HG02884 (cell line): ENCODE measurements around the gene CD99L2.

Experiments used
- ATAC-seq: cut with Tn5 transposase; IDR thresholded peaks from one replicate; pipeline ENCODE4 v1.9.1; 2021; ENCODE audit warnings: mild to moderate bottlenecking, moderate library complexity; ENCODE audit not compliant: unreplicated experiment

Gene CD99L2, protein sequence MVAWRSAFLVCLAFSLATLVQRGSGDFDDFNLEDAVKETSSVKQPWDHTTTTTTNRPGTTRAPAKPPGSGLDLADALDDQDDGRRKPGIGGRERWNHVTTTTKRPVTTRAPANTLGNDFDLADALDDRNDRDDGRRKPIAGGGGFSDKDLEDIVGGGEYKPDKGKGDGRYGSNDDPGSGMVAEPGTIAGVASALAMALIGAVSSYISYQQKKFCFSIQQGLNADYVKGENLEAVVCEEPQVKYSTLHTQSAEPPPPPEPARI

DNA sequence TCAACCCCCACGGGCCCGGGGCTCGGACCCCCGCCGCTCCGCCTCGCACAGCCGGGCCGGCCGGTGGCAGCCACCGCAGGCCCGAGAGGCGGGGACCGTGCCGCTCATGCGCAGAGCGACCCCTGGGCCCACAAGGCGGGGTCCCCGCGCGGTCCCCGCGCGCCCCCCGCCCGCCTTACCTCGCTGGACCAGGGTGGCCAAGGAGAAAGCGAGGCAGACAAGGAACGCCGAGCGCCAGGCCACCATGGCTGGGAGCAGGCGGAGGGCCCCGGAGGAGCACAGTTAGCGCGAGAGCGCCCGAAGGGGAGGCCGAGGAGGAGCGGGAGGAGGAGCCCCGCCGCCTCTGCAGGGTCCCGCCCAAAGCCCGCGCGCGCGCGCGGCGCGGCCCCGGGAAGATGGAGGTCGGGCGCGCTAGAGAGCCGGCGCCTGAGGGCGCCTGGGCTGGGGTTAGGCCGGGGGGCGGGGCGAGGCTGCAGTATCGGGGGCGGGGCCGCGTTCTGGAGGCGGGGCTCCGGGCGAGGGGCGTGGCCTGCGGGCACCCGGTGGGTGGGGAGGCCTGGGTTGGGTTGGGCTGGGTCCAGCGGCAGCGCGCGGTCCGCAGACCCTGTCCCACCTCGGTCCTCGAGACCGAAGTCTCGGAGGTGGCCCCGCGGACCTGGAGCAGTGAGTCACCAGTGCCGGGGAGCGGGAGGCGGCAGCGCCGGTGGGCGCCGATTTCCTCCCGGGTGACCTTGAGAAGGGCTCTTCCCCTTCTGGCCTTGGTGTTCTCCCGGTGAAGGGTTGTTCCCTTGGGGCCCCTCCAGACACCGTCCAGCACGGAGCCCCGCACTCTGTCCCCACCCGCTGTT is at the start of gene CD99L2:
TSS of gene CD99L2 (minus strand) at position 326 of the 848 bp plus-strand sequence. CDS start at position 246, 80 bp downstream.
- ATAC-seq = peak; percentile 90

DNA sequence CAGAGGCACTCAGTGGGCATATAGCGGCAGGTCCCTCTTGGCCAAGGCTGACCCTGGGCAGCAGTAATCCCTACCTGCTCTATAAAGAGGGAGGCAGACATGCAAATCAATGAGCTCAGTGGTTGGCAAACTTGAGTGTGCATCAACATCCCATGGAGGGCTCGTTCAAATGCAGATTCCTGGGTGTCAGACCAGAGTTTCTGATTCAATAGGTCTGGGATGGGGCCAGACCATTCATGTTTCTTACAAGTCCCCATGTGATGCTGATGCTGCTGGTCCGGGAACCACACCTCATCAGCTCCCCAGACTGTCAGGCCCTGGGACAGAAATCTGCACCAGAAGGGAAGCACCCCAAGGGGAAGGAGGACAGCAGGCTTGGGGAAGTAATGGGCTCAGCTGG is 45.8 kb upstream of the CD99L2 start:
- ATAC-seq = no peak

DNA sequence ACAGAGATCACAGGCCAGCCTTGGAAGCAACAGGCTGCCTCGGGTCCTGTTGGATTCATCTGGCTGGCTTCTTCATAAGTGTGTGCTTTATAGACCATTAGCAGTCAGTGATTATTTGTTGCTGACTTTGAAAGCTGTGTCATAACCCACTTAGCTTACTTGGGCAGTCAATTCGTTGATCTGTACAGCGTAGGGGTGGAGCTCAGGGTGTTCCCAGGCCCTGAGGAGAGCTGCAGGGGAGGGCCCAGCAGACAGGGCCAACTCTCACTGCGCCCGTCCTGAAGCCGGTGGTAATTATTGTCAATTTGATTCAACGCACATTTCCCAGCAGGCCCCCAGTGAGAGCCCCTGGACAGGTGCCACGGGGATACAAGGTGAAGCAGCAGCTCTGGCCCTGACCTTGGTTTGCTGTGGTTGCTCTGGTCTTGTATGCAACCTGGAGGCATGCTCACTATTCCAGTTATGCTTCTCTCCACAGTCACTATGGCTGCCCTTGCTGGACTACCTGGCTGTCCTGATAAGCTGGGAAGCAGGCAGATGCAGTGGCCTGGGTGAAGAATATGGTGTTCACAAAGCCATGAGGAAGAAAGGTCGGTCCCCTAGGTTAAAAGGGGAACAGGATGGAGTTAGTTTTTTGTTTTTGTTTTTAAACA is 44.6 kb upstream of the CD99L2 start:
- no peak for ATAC-seq

DNA sequence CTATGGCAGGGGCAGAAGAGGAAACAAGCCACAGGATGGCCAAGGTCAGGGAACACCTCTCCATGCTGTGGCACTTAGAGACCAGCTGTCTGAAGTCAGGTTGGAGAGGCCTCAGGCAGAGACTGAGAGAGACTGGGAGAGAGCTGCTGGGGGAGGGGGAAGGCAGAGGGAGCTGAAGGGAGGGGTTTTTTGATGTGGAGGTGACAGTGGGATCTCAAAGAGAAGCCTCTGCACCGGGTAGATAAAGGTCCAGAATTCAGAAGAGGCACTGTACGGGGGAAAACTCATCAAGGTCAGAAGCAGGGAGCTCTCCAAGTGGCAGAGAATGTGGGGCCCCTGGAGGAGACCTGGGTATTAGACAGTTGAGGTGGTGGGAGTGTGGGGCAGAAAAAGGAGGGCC is 43.1 kb upstream of the CD99L2 start:
- no peak for ATAC-seq

DNA sequence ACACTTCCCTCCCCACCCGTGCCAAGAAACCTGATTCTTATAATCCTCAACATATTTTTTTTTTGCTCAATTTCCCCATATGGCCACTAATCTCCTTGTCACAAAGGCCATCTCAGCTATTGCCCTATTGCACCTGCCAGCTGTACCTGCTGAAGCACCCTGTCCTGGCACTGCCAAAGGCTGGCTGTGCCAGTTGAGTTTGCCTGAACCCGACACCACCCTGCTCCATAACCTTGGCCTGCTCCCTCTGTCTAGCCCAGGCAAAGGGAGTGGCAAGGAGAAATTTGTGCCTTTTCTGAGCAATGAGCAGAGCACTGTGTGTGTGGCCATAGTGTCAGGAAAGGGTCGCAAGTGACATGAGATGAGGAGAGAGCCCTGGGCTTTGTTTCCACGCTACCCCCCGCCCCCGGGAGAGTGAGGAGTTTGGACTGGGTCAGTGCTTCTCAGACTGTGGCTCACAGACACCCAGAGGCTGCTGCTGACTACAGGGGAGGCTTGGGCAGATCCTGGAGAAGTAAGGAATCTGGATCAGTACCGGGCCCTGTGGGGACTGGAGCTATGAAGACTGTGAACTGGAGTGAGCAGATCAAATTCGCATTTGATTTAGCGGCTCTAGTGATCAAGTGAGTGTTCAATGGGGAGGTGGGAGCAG is 42.5 kb upstream of the CD99L2 start:
- ATAC-seq = no peak

DNA sequence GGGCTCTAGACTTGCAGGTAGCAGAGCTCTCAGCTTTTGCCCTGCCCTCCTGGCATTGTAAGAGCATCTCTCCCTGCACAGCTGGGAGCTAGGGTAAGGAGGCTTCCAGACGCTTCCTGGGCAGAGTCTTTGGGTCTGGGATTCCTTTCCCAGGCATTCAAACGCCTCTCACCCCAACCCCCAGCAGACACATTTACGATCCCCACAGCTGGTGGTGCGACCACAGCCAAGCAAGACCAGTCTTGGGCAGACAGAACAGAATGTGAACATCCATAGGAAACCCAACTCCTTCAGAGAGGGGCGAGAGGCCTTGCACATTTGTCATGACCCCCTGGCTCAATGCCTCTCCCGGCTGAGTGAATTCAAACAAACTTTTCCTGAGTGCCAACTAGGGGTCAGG is 38.1 kb upstream of the CD99L2 start:
- ATAC-seq = no peak

DNA sequence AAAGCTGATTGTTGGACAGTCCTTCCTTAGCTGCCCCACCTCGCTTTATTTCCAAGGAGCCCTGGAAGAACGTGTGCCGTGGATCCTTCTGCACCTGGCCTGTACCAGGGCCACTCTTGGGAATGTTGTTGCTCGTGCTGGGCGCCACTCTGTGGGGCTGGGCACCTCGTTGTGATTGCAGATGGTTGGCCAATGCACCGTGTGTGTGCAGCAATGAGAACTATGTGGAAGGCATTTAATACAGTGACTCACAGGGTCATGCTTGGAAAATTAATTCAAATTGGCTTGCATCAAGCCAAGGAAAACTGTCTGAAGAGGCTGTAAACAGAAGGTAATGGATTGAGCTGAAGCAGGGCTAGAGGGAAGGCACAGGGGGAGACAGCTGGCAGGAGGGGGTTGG is 37.0 kb upstream of the CD99L2 start:
- ATAC-seq = no peak

DNA sequence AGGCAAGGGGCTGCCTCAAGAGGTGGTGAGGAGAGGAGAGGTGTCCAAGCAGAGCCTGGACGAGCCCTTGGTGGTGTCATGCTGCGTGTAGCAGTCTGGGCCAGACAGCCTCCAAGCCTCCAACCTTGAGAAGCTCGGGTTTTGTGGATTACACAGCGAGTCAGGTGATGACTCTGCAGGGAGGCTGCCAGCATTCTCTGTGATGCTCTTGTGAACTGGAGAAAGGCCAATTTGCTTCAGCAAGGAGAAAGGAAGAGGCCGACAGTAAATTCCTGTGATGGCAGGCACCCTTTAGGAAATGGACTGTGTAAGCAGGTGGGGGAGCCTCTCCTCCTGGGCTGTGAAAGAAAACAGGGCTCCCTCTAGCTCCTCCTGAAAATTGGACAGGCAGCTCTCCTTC is 36.0 kb upstream of the CD99L2 start:
- ATAC-seq = no peak

DNA sequence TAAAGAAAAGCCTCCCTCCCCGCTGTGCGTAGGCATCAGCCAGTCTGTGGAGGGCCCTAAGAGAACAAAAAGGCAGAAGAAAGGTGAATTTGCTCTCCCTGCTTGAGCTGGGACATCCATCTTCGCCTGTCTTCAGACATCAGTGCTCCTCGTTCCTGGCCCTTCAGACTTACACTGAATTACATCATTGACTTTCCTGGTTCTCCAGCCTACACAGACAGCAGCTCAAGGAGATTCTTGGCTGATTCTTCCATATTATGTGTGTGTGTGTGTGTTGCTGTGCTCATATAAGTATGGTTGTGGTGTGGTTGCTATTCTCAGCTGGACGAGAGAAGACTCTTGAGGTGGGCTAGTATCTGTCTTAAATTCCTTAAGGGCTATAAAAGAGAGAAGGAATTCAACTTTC is 35.5 kb upstream of the CD99L2 start:
- no peak for ATAC-seq

DNA sequence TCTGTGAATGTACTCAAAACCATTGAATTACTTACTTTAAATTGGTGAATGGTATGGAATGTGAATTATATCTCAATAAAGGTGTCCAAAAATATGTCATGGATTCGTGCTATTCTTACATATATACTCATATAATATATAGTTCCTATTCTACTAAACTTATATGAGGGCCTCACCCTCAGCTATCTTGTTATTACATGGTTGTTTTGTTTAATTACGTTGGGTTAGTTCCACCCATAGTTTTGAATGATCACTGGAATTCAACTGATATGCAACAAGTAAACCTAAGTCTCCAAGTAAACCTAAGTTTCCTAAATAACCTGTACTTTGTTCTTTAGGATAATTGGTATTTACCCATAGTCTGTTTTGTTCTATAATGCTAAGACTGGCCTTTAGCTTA is 30.6 kb upstream of the CD99L2 start:
- ATAC-seq = no peak

DNA sequence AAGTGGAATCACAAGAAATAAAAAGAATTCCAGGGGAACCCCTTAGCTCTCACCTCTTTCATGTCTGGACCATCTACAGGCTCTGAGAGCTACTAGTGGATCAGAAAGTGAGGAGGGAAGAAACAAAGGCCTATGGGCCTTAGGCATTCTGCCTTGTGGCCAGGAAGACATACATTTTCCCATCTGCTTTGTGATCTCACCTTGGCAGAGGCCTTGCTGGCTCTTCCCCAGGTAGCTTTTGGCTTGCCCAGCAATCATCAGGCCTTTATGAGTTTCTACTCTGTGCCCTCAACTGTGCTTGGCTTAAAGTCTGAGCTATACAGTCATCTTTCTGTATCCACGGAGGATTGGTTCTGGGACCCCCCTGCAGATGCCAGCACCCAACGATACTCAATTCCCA is 28.3 kb upstream of the CD99L2 start:
- ATAC-seq = no peak

DNA sequence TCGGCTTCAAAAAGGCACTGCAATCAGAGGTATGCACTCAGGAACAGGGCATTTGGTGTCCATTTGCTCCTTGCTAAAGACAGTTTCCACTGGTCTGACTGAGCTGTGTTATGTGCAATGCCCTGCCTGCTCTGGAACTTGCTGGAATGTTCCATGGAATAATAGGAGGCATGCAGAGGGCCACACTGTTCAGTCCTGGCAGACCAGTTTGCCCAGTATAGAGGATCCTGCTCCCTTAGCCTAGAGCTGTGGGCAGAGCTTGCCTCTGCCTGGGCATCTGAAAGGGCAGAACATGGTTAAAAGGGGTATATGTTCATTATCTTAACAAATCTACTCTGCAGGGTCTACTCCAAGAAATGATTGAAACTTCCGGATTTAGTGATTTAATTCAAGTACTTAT is 27.8 kb upstream of the CD99L2 start:
- ATAC-seq = no peak

DNA sequence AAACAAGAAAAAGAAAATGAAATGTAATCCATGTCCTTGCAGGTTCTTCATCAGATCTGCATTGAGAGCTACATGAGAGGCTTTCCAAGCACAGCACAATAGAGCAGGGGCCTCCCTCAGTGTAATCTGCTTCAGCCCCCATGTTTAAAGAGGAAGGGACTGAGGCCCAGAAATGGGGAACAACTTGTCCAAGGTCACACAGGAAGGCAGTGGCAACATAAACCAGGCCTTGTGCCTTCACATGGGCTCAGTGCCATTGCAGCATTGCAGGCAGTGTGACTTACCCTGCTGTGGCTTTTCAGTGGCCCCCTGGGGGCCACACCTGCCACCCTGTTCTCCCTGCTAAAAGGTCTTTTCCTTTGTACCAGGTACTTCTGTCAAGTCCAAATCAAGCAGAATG is 20.9 kb upstream of the CD99L2 start:
- no peak for ATAC-seq

DNA sequence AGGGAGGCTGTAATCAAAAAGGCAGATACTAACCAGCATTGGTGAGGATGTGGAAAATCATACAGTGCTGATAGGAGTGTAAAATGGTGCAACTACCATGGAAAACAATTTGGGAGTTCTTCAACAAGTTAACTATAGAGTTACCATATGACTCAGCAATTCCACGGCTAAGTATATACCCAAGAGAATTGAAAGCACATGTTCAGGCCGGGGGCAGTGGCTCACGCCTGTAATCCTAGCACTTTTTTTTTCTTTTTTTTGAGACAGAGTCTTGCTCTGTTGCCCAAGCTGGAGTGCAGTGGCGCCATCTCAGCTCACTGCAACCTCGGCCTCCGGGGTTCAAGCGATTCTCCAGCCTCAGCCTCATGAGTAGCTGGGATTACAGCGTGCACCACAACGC is 15.0 kb upstream of the CD99L2 start:
- ATAC-seq = no peak

DNA sequence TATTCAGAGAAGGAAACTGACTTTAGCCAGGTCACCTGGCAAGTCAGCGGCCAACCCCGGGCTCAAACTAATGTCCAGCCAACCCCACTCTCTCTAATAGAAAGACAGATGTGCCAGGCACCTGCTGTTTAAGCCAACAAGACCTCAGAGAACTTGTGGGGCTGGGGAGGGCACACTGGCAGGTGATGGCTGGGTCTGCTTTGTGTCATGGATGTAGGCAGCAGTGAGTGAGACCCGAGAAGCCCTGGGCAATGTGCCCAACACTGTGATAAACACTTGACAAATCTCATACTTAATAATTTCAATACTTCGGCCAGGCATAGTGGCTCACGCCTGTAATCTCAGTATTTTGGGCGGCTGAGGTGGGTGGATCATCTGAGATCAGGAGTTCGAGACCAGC is 9.0 kb upstream of the CD99L2 start:
- ATAC-seq = no peak

DNA sequence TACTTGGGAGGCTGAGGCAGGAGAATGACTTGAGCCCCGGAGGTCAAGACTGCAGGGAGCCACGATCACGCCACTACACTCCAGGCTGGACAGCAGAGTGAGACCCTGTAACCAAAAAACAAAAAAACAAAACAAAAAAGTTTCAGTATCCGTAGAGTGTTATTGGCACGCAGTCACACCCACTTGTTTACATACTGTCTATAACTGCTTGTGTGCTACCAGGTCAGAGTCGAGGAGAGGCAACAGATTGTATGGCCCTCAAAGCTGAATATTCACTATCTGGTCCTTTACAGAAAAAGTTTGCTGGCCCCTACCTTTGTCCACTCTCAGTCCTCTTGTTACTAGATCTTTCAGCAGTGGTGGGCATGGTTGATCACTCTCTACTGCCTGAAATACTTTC is 8.2 kb upstream of the CD99L2 start:
- no peak for ATAC-seq

DNA sequence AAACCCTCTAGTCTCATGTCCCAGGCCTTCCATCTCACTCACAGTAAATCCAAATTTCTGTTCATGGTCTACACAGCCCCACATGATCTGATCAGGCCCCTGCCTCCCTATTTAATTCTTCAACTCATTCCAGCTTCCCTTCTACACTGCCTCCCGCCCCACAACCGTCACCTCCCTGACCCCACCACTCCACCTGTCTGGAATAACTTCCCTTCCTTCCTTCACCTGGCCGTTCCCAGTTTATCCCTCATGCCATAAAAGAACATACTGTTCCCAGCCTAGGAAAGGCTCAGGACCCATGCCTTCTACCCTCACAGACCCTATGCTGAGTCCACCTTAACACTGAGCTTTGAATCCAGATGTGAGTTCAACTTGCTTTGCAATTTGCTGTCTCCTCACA is 6.8 kb upstream of the CD99L2 start:
- no peak for ATAC-seq

DNA sequence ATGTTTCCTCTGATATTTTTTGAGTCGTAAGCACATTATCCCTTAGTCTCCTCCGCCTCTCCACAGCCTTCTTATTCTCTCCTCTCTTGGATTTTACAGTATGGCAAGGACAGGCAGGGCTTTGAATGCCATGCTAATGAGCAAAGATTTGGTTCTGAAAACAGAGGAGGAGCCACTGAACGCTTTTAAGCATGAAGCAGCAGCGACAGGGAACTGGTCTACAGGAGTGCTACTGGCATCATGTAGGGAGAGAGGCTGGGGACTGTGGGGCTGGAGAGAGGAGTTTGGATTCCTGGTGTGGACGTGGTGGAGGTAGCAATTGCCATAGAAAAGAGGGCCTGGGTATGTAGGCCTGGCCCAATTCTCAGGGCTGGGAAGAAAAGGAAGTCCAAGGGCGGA is 4.6 kb upstream of the CD99L2 start:
- no peak for ATAC-seq

DNA sequence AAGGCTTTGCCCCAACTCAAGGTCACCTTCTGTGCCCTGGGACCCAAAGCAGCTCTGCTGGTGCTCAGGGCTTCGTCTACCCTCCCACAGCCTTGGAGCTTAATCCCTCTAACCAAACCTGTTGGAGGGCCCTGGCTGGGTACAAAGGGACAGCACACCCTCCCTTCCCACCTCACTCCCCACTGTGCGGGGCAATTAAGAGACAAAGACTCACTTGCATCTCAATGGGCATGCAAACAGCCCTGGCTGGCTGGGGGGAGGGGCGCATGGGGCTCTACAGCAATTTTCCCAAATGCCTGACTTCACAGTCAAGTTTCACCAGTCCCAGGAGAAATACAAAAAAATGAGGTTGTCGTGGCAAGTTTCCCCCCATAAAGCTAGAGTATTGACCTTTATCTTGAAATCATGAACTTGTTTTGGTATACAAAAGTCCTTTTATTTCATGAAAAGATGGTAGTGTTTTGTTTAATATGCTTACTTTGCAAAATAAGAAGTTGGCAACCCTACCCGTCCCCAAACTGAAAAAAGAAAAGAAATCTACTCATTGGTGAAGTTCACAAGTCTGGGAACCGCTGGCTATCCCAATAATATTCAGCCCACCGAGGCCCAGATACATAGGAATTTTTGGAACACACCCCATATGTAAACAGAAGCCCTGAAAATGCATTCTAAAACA is 4.1 kb upstream of the CD99L2 start:
- ATAC-seq = no peak

DNA sequence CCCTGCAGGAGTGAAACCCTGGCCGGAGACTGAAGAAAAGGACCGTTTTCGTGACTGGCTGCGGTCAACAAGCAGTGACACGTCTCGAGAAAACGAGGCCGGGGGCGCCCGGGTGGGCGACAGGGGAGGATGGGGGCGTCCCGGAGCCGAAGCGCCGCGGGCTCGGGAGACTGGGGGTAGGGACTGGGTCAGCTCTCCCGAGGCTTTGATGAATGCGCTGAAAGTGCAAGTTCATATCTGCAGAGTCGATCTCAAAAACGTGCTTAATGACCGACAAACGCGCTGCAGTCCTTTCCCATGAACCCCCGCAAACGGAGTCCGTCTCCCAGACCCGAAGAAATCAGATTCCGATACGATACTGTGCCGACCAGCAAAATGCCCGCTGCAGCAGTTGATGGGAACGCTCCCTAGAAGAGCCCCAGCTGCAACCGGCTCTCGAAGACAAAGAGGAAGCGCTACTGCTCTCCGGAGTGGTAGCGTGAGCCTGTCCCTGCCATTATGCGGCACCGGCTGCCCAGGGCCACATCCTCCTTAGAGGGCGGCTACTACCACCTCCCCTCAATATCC is 806 bp upstream of the CD99L2 start:
- peak; percentile 40 for ATAC-seq
